Activated naive CD4-positive, alpha-beta T cell treated with Interleukin-2 at 50 U/mL for 16 hours (primary cell): ENCODE data around the gene PCDHGC5.

Experiments
- DNase-seq: peaks from one replicate; pipeline ENCODE4 v3.0.0-alpha.2; 2020

PCDHGC5 gene

DNA sequence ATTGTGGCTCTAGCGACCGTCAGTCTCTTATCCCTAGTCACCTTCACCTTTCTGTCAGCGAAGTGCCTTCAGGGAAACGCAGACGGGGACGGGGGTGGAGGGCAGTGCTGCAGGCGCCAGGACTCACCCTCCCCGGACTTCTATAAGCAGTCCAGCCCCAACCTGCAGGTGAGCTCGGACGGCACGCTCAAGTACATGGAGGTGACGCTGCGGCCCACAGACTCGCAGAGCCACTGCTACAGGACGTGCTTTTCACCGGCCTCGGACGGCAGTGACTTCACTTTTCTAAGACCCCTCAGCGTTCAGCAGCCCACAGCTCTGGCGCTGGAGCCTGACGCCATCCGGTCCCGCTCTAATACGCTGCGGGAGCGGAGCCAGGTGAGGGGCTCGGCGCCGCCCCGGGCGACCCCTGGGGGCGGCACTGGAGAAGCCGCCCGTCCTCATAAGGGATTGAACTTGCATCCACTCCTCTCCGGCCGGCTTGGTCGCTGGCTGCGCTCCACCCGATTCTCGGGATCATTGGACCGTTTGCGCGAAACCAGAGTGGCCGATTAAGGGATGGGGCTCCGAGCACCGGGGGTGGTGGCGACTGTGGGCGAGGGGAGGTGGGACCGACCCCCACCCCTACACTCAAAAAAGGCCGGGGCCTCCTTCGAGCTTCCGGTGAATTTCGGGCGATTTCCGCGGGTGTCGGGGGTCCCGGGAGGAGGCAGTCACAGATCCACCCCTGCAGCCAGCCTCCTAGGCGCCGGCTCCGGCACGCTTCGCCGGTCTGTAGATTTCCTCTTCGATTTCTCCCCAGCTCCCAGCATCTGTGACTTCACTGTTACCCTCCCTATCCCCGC, 2.7 kb downstream of the PCDHGC5 start:
- DNase-seq, result no peak

DNA sequence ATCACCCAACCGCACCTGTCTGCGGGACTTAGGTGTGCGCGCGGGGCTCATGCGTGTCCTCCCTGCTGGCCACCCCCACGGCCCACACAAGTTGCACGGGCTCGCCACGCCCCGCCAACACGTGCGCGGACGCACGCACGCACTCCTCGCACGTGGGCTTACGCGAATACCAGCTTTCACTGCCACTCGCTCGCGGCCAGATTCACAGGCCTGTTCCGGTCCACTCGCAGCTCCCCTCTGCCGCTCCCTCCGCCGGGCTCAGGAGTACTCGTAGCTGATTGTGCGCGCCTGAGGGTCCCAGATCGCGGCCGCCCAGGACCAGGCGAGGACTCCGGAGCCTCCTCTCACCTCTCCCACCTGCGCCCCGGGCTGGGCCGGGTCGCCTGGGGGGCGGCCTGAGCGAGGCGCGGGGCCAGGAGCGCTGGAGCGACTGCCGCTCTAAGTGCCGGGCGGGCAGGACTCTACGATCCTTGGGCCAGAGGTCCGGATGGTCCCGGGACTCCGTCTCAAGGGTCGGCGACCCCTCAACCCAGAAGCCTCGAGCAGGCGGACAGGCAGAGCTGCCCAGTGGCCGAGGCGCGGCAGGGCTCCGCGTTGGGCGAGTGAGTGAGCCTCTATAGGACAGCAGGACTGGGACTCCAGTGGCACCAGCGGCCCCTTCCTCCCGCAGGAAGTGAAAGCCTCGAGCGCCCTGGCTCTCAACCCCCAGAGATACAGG, 3.4 kb downstream of the PCDHGC5 start:
- DNase-seq, result peak; percentile 34

DNA sequence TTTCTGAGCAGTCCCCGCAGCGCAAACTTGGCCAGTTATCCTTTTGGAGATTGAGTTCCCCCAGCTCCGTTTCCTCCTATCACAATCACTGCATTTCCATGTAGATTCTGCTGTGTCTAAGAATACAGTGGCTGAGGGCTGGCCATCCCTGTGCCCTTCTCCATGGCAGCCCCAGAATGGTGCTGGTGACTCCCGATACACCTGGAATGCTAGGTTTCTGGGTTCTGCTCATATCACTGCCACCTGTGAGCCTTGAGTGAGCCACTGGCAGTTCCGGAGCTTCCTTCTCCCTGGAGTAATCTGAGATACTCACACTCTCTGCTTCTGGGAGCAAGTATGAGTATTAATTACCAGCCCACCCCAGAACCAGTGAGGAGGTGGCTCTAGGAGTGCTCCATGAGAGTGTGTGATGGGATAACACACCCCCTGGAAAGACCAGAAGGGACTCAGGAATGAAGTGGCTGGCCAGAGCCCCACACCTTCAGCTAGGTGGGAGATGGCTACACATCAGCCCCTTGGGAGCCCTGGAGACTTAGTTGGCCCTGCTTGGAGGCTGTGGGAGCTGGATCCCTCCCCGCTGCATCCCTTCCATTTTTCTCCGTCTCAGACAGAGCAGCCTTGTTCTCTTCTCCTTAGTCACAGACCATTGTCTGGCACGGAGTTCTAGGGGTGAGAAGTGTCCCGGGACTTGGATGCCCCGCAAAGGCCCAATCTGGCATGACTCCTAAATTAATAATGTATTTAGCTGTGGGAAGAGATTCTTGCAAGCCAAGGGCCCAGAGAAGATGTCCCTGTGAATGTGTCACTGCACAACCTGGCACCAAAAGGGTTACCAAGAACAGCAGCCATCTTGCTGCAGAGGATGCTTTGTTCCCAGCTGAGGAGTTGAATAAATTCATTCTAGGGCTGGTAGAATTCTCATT, 4.9 kb downstream of the PCDHGC5 start:
- DNase-seq, result no peak

DNA sequence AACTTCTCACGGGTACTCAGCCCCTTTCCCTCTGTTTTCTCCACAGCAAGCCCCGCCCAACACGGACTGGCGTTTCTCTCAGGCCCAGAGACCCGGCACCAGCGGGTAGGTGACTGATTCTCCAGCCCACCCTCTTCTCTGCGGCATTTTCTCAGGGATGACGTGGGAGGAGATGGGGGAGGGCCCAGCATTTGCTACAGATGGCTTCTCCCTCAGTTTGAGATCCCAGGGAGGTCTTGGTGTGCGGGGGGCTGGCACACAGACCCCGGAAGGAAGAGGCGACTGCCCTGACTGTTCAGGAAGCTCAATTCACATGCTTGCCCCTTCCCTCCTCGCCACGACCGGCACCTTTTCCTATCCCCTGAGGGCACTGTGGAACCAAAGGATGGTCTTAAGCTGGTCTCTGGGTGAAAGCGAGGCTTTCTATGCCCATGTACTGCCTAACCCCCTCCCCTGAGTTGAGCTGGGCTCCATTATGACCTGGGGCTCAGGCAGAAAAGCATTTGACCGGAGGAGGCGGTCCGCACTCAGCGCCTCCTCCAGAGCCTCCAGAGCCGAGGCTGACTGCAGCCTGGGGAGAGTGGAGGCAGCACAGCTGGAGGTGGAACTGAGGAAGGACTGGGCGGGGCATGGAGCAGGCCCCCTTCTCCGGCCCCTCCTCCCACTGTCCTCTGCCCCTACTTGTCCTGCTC, 6.0 kb downstream of the PCDHGC5 start:
- DNase-seq, result no peak

DNA sequence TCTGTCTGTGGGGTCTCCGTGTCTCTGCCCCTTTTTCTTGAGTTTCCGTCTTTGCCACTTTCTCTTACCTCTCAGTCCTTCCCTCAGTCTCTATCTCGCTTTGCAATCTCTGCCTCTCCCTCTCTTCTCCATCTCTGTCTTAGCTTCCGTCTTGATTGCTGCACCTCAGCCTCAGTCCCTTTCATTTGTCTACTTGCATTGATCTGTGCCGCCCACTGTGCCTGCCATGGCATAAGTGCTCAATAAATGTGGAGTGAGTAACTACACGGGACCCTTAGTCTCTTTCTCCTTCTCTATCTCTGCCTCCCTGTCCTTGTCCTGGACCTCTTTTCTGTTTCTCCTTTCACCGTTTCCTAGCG, 6.6 kb downstream of the PCDHGC5 start:
- DNase-seq, result no peak

DNA sequence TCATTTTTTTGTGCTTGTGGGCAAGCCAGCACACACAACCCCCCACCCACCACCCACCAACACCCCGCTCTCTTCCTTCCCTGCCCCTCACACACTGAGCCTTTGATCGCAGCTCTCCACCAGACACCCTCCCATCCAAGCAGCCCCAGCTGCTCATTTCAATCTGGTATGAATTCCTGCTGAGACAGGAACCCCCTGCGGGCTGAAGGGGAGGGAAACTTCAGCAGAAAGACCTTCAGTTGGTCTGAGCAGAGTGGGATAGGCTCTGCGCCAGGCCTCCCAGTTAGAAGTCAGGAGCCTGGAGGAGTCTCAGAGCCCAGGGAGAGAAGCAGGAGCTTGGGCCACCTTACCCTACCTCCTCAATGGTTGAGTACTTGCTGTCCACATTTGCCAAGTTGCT, 7.2 kb downstream of the PCDHGC5 start:
- DNase-seq, result no peak

DNA sequence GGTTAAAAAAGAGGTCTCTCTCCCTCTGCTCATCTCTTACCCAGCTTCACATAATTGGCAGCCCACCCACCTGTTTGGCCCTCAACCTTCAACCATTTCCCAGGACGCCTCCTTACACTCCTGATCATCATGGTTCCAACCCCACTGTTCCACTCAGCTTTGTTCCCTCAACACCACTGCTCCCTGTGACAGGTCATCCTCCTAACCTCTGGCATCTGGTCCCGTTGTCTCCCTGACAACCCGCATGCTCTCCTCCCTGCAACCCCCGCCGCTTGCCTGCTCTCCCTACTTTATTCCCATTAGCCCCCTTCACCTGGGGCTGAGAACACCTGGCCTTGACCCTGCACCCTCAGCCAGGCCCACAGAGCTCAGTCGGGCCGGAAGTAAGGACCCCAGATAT, 12.9 kb downstream of the PCDHGC5 start:
- no peak for DNase-seq

DNA sequence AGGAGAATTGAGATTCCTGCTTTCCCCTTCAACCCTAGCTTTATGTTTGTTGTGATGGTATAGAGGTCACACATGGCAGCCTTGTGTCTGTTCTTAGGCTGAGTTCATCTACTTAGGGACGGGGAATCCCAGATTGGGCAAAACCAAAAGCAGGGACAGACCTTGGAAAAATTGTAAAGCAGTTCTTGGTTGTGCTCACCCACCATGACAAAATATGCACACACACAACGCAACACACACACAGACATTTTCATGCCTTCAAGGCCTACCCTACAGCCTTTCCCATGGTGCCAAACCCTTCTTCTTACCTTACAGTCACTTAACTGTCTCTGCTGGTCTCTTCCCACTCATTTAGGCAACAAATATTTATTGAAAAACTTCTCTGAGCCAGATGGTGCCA, 14.8 kb downstream of the PCDHGC5 start:
- DNase-seq, result no peak

DNA sequence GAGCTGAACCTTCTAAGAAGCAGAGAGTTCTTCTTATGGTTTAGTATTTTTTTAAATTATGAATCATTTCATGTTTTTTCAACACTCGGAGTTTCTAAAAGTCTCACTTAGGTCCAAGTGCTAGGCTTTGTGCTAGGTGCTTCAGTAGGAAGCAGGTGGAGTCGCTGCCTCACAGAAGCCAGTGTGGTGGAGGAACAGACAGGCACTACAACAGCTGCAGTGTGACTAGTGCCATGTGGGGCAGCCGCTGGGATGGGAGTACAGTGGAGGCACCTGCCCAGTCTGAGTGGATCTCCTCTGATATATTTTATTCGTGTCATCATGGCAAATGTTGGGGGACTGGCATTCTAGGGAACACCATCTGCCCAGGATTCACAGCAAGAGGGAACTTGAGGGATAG, 15.3 kb downstream of the PCDHGC5 start:
- DNase-seq, result no peak

DNA sequence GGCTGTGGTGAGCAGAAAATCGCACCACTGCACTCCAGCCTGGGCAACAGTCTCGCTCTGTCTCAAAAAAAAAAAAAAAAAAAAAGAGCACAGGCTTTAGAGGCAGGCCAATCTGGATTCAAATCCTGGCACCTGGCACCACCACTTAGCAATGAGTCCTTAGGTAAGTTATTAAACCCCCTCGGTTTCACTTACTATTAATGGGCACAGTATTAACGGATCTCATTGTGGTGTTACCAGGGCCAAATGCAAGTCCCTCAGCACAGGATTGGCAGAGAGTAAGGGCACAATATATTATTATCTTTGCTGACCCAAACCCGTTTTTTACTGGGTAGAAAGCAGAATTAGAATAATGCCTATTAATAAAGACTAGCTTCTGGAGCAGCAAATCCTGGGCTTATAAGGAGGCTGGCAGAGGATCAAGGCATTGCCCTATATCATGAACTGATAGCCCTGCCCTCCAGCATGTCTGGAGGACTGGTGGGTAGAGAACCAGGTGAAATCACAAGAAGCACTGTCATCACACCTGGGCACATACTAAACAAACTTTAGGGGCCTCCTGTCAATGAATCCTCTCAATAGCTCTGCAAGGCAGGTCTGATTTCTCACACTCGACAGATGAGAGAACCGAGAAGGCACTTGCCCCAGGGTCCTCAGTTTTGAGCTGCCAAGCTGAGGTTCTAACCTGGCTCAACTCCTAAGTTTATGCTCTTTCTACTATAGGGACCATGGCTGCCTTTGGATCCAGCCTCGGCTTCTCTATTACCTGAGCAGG, 17.7 kb downstream of the PCDHGC5 start:
- no peak for DNase-seq

DNA sequence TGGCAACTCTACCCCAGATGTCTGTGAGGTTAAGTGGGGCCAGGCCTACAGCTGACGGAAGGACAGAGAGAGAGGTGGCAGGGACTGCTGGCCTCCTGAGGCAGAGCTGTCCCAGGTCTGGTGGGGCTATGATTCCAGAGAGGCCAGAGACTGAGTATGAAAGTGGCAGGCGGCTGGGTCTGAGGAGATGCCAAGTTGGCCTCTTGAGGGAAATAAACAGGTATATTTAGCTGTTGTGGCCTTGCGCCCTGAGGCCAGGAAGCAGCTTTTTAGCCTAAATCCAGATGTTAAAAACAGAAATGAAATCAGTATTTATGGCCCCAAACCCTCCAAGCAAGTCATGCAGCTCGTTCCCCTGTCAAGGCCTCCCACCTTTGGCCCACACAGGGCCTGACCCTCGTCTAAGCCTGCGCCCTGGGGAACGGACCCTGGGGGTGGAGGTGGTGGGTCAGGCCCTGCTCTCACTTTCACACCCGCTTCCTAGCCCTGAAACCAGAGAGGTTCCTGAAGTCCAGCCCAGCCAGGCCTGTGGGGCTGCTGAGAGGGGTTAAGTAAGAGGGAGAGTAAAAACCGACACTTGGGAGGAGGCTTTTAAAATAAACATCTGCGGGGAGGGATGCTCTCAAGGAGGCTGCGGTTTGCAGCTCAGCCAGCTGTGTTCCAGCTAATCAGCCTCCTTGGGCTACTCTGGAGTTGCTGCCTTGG, 18.7 kb downstream of the PCDHGC5 start:
- DNase-seq, result no peak

DNA sequence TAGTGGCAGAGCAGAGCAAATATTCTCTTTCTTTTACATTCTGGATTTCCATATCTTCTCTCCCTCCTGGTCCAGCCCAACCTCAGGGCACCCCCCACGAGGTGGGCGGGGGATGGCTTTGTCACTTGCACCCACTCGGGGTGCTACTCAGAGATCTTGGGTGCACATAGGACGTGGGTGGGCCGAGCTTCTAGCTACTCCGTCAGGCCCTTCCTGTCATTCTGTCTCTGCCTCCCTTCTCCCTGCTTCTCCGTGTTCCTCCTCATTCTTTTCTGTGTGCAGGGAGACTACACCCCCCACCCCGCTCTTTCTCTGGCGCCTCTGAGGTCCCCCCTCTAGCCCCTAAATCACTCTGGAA, 19.5 kb downstream of the PCDHGC5 start:
- no peak for DNase-seq

DNA sequence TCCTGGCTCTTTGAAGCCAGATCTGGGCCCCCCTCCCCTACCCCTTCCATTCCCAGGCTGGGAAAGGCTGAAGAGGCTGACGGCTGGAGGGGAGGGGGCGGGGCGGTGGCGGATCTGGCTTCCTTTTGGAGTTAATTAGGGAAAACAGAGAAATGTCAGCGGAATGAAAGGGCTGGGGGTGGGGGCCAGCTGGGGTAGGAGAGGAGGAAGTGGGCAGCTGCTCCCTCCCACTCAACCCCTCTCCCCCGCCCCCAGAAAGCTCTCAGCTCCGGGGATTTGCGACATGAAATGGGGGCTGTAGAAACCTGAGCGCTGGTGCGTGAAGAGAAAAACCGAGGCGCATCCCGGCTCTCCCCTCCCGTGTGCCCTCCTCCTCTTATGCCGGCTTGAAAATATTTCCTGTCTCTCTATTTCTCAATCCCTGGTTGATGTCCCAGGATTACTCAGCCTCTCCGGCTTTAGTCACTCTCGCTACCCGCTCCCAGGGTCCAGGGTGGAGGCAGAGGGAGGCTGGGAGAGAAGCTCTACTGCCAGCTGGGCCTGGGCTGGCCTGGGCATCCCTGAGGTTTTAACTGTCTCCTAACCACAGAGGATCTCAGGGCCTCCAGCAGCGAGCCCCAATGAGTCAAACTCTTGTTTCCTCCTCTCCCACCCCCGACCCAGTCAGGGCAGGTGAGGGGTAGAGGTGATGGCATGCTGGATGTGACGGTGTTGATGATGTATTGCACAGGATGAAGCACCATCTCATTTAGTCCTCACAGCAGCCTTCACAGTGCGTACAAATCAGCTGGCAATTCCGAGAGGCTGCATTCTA, 20.1 kb downstream of the PCDHGC5 start:
- DNase-seq, result no peak

DNA sequence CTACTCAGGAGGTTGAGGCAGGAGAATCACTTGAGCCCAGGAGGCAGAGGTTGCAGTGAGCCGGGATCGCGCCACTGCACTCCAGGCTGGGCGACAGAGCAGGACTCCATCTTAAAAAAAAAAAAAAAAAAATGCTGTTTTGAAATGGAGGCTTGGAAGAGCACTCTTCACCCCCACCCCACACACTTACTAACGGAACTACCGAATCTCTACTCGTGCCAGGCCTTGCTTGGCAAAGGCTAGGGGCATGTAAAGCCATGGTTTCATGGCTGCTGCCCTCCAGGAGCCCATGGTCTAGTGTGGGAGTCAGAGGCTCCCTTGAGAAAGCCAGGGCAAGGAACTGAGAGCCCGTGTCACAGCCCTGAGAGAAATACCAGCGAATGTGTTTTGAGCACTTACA, 21.3 kb downstream of the PCDHGC5 start:
- no peak for DNase-seq

DNA sequence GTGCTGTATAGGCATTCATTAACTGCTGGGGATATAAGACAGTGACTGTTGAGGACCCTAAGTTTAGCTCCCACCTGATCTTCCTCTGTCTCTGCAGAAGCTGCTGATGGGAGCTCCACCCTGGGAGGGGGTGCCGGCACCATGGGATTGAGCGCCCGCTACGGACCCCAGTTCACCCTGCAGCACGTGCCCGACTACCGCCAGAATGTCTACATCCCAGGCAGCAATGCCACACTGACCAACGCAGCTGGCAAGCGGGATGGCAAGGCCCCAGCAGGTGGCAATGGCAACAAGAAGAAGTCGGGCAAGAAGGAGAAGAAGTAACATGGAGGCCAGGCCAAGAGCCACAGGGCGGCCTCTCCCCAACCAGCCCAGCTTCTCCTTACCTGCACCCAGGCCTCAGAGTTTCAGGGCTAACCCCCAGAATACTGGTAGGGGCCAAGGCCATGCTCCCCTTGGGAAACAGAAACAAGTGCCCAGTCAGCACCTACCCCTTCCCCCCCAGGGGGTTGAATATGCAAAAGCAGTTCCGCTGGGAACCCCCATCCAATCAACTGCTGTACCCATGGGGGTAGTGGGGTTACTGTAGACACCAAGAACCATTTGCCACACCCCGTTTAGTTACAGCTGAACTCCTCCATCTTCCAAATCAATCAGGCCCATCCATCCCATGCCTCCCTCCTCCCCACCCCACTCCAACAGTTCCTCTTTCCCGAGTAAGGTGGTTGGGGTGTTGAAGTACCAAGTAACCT, 22.1 kb downstream of the PCDHGC5 start:
- DNase-seq, result no peak

DNA sequence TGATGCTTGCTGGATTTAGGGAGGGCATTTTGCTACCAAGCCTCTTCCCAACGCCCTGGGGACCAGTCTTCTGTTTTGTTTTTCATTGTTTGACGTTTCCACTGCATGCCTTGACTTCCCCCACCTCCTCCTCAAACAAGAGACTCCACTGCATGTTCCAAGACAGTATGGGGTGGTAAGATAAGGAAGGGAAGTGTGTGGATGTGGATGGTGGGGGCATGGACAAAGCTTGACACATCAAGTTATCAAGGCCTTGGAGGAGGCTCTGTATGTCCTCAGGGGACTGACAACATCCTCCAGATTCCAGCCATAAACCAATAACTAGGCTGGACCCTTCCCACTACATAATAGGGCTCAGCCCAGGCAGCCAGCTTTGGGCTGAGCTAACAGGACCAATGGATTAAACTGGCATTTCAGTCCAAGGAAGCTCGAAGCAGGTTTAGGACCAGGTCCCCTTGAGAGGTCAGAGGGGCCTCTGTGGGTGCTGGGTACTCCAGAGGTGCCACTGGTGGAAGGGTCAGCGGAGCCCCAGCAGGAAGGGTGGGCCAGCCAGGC, 23.0 kb downstream of the PCDHGC5 start:
- DNase-seq, result no peak

DNA sequence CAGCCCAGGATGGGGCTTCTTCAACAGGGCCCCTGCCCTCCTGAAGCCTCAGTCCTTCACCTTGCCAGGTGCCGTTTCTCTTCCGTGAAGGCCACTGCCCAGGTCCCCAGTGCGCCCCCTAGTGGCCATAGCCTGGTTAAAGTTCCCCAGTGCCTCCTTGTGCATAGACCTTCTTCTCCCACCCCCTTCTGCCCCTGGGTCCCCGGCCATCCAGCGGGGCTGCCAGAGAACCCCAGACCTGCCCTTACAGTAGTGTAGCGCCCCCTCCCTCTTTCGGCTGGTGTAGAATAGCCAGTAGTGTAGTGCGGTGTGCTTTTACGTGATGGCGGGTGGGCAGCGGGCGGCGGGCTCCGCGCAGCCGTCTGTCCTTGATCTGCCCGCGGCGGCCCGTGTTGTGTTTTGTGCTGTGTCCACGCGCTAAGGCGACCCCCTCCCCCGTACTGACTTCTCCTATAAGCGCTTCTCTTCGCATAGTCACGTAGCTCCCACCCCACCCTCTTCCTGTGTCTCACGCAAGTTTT, 23.6 kb downstream of the PCDHGC5 start:
- DNase-seq, result peak; percentile 85

DNA sequence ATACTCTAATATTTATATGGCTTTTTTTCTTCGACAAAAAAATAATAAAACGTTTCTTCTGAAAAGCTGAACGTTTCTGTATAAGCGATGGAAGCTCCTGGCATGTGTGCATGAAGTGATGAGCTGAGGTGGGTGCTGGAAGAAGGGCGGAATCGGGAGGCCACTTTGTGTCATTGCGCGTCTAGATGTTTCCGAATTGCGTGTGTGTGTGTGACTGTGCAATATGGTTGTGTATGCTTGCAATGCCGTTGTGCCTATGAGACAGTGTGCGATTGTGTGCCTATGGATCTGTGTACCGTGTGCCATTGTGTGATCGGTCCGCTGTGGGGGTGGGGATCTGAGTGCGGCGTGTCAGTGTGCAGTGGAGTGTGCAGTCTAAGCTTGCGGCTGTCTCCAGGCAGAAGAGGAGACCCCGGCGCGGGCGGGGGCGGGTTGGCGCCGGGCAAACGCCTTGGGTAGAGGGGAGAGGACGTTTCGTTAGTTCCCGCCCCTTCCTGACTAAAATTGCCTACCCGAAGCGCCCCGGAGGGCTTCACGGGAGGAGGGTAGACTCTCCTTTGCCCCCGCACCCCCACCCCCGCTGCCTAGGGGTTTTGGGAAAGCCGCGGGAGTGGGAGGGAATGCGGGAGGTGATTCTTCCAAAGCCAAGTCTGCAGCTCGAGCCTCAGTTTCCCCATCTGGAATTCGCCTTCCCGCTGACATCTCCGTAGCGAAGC, 24.2 kb downstream of the PCDHGC5 start:
- peak; percentile 47 for DNase-seq
